Stomach smooth muscle (tissue), 2 donors: ENCODE results near the gene G6PC2.
"Not testable (repeated sequence)": the region's sequence is repeated elsewhere in the genome, so short reads cannot be mapped to it uniquely, and the experiment has no call there.

Source experiments
- H3K27ac ChIP-seq: one replicate; pipeline ENCODE4 v1.7.0; 2013; ENCODE audit warnings: mild to moderate bottlenecking, low read length, inconsistent platforms
- H3K27me3 ChIP-seq, 2 donors: one replicate each; pipeline ENCODE4 v1.7.0; 2013; ENCODE audit warnings: low read length in 2 of 2; ENCODE audit not compliant: insufficient read depth in 2 of 2, control insufficient read depth in 1 of 2
- H3K36me3 ChIP-seq, 2 donors: one replicate each; pipeline ENCODE4 v1.7.0; 2013; ENCODE audit warnings: low read length in 2 of 2; ENCODE audit not compliant: control insufficient read depth in 2 of 2, insufficient read depth in 2 of 2
- H3K4me1 ChIP-seq: one replicate; pipeline ENCODE4 v1.7.0; 2013; ENCODE audit warnings: low read length; ENCODE audit not compliant: control insufficient read depth, insufficient read depth
- H3K4me3 ChIP-seq, 2 donors: one replicate each; pipeline ENCODE4 v1.7.0; 2013; ENCODE audit warnings: low read length in 2 of 2
- H3K9ac ChIP-seq, 2 donors: one replicate each; pipeline ENCODE4 v1.7.0; 2013; ENCODE audit warnings: low read length in 2 of 2, mild to moderate bottlenecking in 1 of 2
- H3K9me3 ChIP-seq, 2 donors: one replicate each; pipeline ENCODE4 v1.7.0; 2013; ENCODE audit warnings: low read length in 2 of 2; ENCODE audit not compliant: control insufficient read depth in 2 of 2
- donor health status: healthy.
- donor health status: Pancreatic carcinoma.

Gene G6PC2

GRCh38 chr2:168928113-168928831 is 27.2 kb downstream of the G6PC2 start:
- H3K4me3 ChIP-seq: no peak overlapping the region
- no peak overlapping the region for H3K27ac ChIP-seq
- H3K9me3 ChIP-seq: no peaks in the 10 kb centered on the region
- no peaks in the 10 kb centered on the region for H3K36me3 ChIP-seq
- no peaks in the 10 kb centered on the region for H3K27me3 ChIP-seq
- H3K4me1 ChIP-seq: no peaks in the 10 kb centered on the region
- no peak overlapping the region for H3K9ac ChIP-seq

GRCh38 chr2:168929031-168929430 is 27.9 kb downstream of the G6PC2 start:
- H3K27me3 ChIP-seq: no peaks in the 10 kb centered on the region
- H3K36me3 ChIP-seq: no peaks in the 10 kb centered on the region
- no peaks in the 10 kb centered on the region for H3K9me3 ChIP-seq
- H3K27ac ChIP-seq: no peak overlapping the region
- H3K9ac ChIP-seq: no peak overlapping the region
- no peak overlapping the region for H3K4me3 ChIP-seq
- no peaks in the 10 kb centered on the region for H3K4me1 ChIP-seq

- no peaks in the 10 kb centered on the region for H3K4me1 ChIP-seq
- no peak overlapping the region for H3K27ac ChIP-seq
- no peaks in the 10 kb centered on the region for H3K9me3 ChIP-seq
- H3K27me3 ChIP-seq: no peaks in the 10 kb centered on the region
- H3K4me3 ChIP-seq: no peak overlapping the region
- no peak overlapping the region for H3K9ac ChIP-seq
- H3K36me3 ChIP-seq: no peaks in the 10 kb centered on the region
These were observed 29.2 kb downstream of the G6PC2 start for GRCh38 chr2:168930242-168930641.

GRCh38 chr2:168932174-168932573 is 31.1 kb downstream of the G6PC2 start:
- H3K9ac ChIP-seq, H3K4me3 ChIP-seq, H3K9me3 ChIP-seq, H3K27me3 ChIP-seq, H3K4me1 ChIP-seq, H3K36me3 ChIP-seq, H3K27ac ChIP-seq: not testable (repeated sequence)

DNA sequence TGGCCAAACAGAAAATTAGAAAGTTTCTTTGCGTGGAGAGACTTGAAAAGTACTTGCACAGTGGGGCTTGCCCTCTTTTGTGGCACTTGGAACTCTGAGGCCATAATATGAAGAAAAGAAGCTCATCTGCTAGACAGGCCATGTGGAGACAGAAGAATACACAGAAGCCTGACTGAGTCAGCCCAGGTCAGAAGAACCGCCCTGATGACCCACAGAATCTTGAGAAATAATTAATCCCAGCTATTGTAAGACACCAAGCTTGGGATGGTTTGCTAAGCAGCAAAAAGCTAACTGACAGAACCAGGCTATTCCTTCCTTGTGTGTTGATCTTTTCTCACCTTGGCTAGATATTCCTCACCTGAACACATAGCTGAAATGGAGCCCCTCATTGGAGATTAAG is 33.7 kb downstream of the G6PC2 start:
- Histone ChIP-seq H3K27me3 (no peaks in the 10 kb centered on the region), H3K4me1 (no peaks in the 10 kb centered on the region), H3K36me3 (no peaks in the 10 kb centered on the region), H3K4me3 (no peak overlapping the region), H3K27ac (no peak overlapping the region), H3K9ac (no peak overlapping the region), H3K9me3 (no peaks in the 10 kb centered on the region)

- Histone ChIP-seq H3K9me3 (no peaks in the 10 kb centered on the region), H3K36me3 (no peaks in the 10 kb centered on the region), H3K4me3 (no peak overlapping the region), H3K9ac (no peak overlapping the region), H3K27me3 (no peaks in the 10 kb centered on the region), H3K4me1 (no peaks in the 10 kb centered on the region), H3K27ac (no peak overlapping the region)
These were observed 34.9 kb downstream of the G6PC2 start for GRCh38 chr2:168935810-168936581.

DNA sequence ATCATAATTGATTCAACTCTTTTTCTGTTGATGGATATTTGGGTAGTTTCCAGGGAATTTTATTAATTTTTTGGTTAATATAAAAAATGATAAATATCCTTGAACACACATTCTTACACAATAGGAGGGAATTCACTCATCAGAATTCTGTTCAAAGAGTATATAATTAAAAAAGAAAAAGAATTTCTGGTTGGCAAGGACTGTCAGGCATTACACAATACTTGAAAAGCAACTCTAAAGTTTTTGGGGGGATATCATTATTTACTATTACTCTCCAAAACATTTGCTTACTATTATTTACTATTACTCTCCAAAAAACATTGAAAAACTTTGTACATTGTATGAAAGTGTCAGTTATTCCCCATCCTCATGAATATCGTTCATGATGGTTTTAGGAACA is 38.0 kb downstream of the G6PC2 start:
- H3K4me1 ChIP-seq: no peaks in the 10 kb centered on the region
- H3K4me3 ChIP-seq: no peak overlapping the region
- no peaks in the 10 kb centered on the region for H3K27me3 ChIP-seq
- no peaks in the 10 kb centered on the region for H3K9me3 ChIP-seq
- H3K27ac ChIP-seq: no peak overlapping the region
- H3K36me3 ChIP-seq: no peaks in the 10 kb centered on the region
- H3K9ac ChIP-seq: no peak overlapping the region

DNA sequence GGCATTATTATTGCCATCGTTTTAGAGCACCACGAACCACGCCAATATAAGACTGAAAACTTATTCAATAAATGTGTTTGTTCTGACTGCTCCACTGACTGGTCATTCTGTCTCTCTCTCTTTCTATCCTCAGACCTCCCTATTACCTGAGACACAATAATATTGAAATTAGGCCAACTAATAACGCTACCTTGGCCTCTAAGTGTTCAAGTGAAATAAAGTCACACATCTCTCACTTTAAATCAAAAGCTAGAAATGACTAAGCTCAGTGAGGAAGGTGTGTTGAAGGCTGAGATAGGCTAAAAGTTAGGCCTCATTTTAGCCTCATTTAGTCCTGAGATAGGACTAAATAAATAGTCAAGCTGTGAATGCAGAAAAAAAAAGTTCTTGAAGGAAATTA is 38.8 kb downstream of the G6PC2 start:
- no peaks in the 10 kb centered on the region for H3K4me1 ChIP-seq
- no peaks in the 10 kb centered on the region for H3K9me3 ChIP-seq
- no peak overlapping the region for H3K4me3 ChIP-seq
- H3K27me3 ChIP-seq: no peaks in the 10 kb centered on the region
- no peak overlapping the region for H3K9ac ChIP-seq
- no peak overlapping the region for H3K27ac ChIP-seq
- no peaks in the 10 kb centered on the region for H3K36me3 ChIP-seq

- no peaks in the 10 kb centered on the region for H3K36me3 ChIP-seq
- no peaks in the 10 kb centered on the region for H3K27me3 ChIP-seq
- no peaks in the 10 kb centered on the region for H3K4me1 ChIP-seq
- no peak overlapping the region for H3K27ac ChIP-seq
- H3K4me3 ChIP-seq: no peak overlapping the region
- H3K9ac ChIP-seq: no peak overlapping the region
- H3K9me3 ChIP-seq: no peaks in the 10 kb centered on the region
These were observed 40.2 kb downstream of the G6PC2 start for GRCh38 chr2:168941297-168941696.

DNA sequence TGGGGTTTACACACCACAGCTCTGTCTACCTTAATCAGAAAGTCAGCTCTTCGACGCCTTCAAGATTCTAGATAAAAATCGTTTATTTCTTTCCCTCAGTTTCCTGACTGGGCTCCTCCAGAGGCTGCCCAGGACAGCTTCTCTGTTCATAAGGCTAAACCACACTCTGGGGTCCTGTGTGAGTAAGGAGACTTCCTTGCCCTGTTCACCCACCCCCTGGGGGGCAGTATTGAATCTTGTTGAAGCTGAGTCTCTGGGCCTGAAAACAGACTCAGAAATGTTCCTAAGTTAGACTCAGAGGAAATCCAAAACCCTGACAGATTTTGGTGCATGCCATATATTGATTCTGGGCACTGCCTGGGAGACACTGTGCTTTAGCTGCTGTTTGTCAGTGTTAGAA is 43.0 kb downstream of the G6PC2 start:
- Histone ChIP-seq H3K9ac (no peak overlapping the region), H3K27ac (no peak overlapping the region)

DNA sequence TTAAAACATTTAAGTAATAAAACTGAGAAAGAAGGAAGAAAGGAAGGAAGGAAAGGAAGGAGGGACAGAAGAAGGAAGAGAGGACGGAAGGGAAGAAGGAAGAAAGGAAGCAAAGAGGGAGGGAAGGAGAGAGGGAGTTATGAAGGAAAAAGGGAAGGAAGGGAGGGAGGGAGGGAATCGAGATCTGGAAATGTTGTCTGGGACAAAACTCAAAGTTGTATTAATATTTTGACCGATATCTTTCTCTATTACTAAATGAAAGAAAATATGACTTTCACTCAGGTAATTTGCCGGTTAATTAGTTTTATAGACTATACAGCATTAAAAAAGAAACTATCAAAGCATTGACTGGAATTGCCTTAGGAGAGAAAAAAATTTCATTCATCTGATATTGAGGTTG is 44.4 kb downstream of the G6PC2 start:
- Histone ChIP-seq H3K9ac (no peak overlapping the region), H3K4me1 (no peaks in the 10 kb centered on the region), H3K27me3 (no peaks in the 10 kb centered on the region), H3K9me3 (peaks cover 0 to 6% of the 10 kb centered on the region in 2 donors), H3K27ac (no peak overlapping the region), H3K36me3 (no peaks in the 10 kb centered on the region), H3K4me3 (no peak overlapping the region)

More for the DNA sequence above, 43.0 kb downstream of the G6PC2 start:
- no peaks in the 10 kb centered on the region for H3K4me1 ChIP-seq
- peaks cover 0 to 3% of the 10 kb centered on the region in 2 donors for H3K9me3 ChIP-seq
- no peaks in the 10 kb centered on the region for H3K36me3 ChIP-seq
- no peaks in the 10 kb centered on the region for H3K27me3 ChIP-seq
- no peak overlapping the region for H3K4me3 ChIP-seq
